ENCODE results near the gene CCSER2.

Gene CCSER2

GRCh38 chr10:84367256-84367655, 38.9 kb downstream of the CCSER2 start:
- TF ChIP-seq ZNF70 (CRISPR knock-in tag; IDR thresholded peaks at IDR 0.05) (no peak), CREB5 (CRISPR knock-in tag; IDR thresholded peaks at IDR 0.05; ENCODE audit: low read depth) (no peak), ZNF8 (CRISPR knock-in tag; IDR thresholded peaks at IDR 0.05) (no peak), OSR1 (CRISPR knock-in tag; IDR thresholded peaks at IDR 0.05) (no peak)
- no peak for ATAC-seq

- no peak for ATAC-seq
Observed at GRCh38 chr10:84368828-84369227, 40.4 kb downstream of the CCSER2 start.

DNA sequence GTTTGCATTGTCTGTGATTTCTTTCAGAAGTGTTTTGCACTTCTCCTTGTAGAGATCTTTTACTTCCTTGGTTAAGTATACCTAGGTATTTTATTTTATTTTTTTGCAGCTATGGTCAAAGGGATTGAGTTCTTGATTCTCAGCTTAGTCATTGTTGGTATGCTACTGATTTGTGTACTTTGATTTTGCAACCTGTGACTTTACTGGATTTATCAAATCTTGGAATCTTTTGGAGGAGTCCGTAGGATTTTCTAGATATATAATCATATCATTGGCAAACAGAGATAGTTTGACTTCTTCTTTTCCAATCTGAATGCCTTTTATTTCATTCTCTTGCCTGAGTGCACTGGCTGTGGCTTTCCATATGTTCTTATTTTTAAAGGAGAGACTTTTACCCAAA, 41.9 kb downstream of the CCSER2 start:
- ATAC-seq, result no peak
- no peak for TF ChIP-seq ZNF70 (CRISPR knock-in tag; IDR thresholded peaks at IDR 0.05)
- TF ChIP-seq GLIS3 (CRISPR knock-in tag; IDR thresholded peaks at IDR 0.05), result no peak
- no peak for TF ChIP-seq TOX (CRISPR knock-in tag; IDR thresholded peaks at IDR 0.05; ENCODE audit: borderline replicate concordance)
- TF ChIP-seq POU6F1 (CRISPR knock-in tag; IDR thresholded peaks at IDR 0.05; ENCODE audit: borderline replicate concordance, low read depth), result no peak
- TF ChIP-seq OSR1 (CRISPR knock-in tag; IDR thresholded peaks at IDR 0.05), result no peak
- no peak for TF ChIP-seq CREB5 (CRISPR knock-in tag; IDR thresholded peaks at IDR 0.05; ENCODE audit: low read depth)
- no peak for TF ChIP-seq ESRRG (CRISPR knock-in tag; IDR thresholded peaks at IDR 0.05)
- no peak for TF ChIP-seq ARNTL (CRISPR knock-in tag; IDR thresholded peaks at IDR 0.05; ENCODE audit: borderline replicate concordance, low read depth)
- no peak for TF ChIP-seq SNAI2 (CRISPR knock-in tag; IDR thresholded peaks at IDR 0.05)
- no peak for TF ChIP-seq TCF4 (CRISPR knock-in tag; IDR thresholded peaks at IDR 0.05; ENCODE audit: borderline replicate concordance)
- no peak for TF ChIP-seq BACH2 (CRISPR knock-in tag; IDR thresholded peaks at IDR 0.05; ENCODE audit: borderline replicate concordance)
- no peak for TF ChIP-seq ZNF565 (CRISPR knock-in tag; conservative IDR thresholded peaks at IDR 0.05; ENCODE audit: low read depth)
- TF ChIP-seq, protein P1, sequence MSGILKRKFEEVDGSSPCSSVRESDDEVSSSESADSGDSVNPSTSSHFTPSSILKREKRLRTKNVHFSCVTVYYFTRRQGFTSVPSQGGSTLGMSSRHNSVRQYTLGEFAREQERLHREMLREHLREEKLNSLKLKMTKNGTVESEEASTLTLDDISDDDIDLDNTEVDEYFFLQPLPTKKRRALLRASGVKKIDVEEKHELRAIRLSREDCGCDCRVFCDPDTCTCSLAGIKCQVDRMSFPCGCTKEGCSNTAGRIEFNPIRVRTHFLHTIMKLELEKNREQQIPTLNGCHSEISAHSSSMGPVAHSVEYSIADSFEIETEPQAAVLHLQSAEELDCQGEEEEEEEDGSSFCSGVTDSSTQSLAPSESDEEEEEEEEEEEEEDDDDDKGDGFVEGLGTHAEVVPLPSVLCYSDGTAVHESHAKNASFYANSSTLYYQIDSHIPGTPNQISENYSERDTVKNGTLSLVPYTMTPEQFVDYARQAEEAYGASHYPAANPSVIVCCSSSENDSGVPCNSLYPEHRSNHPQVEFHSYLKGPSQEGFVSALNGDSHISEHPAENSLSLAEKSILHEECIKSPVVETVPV (CRISPR knock-in tag; IDR thresholded peaks at IDR 0.05), result no peak
- TF ChIP-seq CSDC2 (CRISPR knock-in tag; IDR thresholded peaks at IDR 0.05), result no peak
- TF ChIP-seq PPARA (CRISPR knock-in tag; IDR thresholded peaks at IDR 0.05; ENCODE audit: borderline replicate concordance), result no peak
- no peak for TF ChIP-seq ZNF8 (CRISPR knock-in tag; IDR thresholded peaks at IDR 0.05)
- no peak for TF ChIP-seq ZC3H10 (CRISPR knock-in tag; IDR thresholded peaks at IDR 0.05)
- TF ChIP-seq ZFP30 (CRISPR knock-in tag; IDR thresholded peaks at IDR 0.05), result no peak

More at GRCh38 chr10:84368828-84369227, 40.4 kb downstream of the CCSER2 start:
- TF ChIP-seq CSDC2 (CRISPR knock-in tag; IDR thresholded peaks at IDR 0.05) (no peak), ISL1 (CRISPR knock-in tag; IDR thresholded peaks at IDR 0.05) (no peak), CREB5 (CRISPR knock-in tag; IDR thresholded peaks at IDR 0.05; ENCODE audit: low read depth) (no peak), TOX (CRISPR knock-in tag; IDR thresholded peaks at IDR 0.05; ENCODE audit: borderline replicate concordance) (no peak), ZNF565 (CRISPR knock-in tag; conservative IDR thresholded peaks at IDR 0.05; ENCODE audit: low read depth) (no peak), SNAI2 (CRISPR knock-in tag; IDR thresholded peaks at IDR 0.05) (no peak), ESRRG (CRISPR knock-in tag; IDR thresholded peaks at IDR 0.05) (no peak), POU6F1 (CRISPR knock-in tag; IDR thresholded peaks at IDR 0.05; ENCODE audit: borderline replicate concordance, low read depth) (no peak), ARNTL (CRISPR knock-in tag; IDR thresholded peaks at IDR 0.05; ENCODE audit: borderline replicate concordance, low read depth) (no peak), PPARA (CRISPR knock-in tag; IDR thresholded peaks at IDR 0.05; ENCODE audit: borderline replicate concordance) (no peak), ZC3H10 (CRISPR knock-in tag; IDR thresholded peaks at IDR 0.05) (no peak), ZFP3 (CRISPR knock-in tag; IDR thresholded peaks at IDR 0.05) (no peak), OSR1 (CRISPR knock-in tag; IDR thresholded peaks at IDR 0.05) (no peak), GLIS3 (CRISPR knock-in tag; IDR thresholded peaks at IDR 0.05) (no peak), ZFP30 (CRISPR knock-in tag; IDR thresholded peaks at IDR 0.05) (no peak), ZNF8 (CRISPR knock-in tag; IDR thresholded peaks at IDR 0.05) (no peak), TCF4 (CRISPR knock-in tag; IDR thresholded peaks at IDR 0.05; ENCODE audit: borderline replicate concordance) (no peak)
- TF ChIP-seq, protein P2, sequence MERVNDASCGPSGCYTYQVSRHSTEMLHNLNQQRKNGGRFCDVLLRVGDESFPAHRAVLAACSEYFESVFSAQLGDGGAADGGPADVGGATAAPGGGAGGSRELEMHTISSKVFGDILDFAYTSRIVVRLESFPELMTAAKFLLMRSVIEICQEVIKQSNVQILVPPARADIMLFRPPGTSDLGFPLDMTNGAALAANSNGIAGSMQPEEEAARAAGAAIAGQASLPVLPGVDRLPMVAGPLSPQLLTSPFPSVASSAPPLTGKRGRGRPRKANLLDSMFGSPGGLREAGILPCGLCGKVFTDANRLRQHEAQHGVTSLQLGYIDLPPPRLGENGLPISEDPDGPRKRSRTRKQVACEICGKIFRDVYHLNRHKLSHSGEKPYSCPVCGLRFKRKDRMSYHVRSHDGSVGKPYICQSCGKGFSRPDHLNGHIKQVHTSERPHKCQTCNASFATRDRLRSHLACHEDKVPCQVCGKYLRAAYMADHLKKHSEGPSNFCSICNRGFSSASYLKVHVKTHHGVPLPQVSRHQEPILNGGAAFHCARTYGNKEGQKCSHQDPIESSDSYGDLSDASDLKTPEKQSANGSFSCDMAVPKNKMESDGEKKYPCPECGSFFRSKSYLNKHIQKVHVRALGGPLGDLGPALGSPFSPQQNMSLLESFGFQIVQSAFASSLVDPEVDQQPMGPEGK (CRISPR knock-in tag; IDR thresholded peaks at IDR 0.05; ENCODE audit: borderline replicate concordance), result no peak

Data from SK-N-SH treated with all-trans-retinoic acid at 6 μM for 48 hours (cell line).